Gastroesophageal sphincter (tissue), 3 donors: ENCODE measurements around the gene FBXO11.

Source experiments
- EP300 ChIP-seq: sonication (generic); formaldehyde crosslinking; IDR thresholded peaks from one replicate; pipeline ENCODE4 v1.6.1; 2017; ENCODE audit warnings: antibody characterized with exemption, mild to moderate bottlenecking
- POLR2A ChIP-seq, 2 donors: fragments of 450-650 bp; IDR thresholded peaks; one replicate each; pipeline ENCODE4 v1.6.1; 2017; ENCODE audit warnings: antibody characterized with exemption in 2 of 2, mild to moderate bottlenecking in 2 of 2, moderate library complexity in 1 of 2
- TF ChIP-seq, protein P1 (sequence below), 4 experiments: fragments of 200-600 bp in 2 of 4; fragments of 450-650 bp in 2 of 4; sonication (generic) in 1 of 4; IDR thresholded peaks; one replicate each; pipeline ENCODE4 v1.5.1; 2017 to 2019; ENCODE audit warnings: antibody characterized with exemption in 4 of 4, mild to moderate bottlenecking in 2 of 4, moderate library complexity in 2 of 4

DNA sequence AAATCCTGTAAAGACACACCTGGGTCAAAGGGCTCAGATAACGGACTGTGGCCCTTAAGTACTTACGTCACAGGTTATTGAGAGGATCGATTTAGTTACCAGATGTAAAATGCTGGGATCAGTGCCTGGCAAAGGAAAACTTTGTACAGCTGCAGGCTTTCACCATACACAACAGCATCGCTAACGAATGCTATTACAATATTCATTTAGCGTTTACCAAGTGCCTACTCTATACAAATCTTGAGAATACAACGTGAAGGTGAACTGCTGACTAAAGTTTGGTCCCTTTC is 124.0 kb downstream of the FBXO11 start:
- no peak for TF ChIP-seq POLR2A (IDR thresholded peaks at IDR 0.05)
- TF ChIP-seq, protein P1, sequence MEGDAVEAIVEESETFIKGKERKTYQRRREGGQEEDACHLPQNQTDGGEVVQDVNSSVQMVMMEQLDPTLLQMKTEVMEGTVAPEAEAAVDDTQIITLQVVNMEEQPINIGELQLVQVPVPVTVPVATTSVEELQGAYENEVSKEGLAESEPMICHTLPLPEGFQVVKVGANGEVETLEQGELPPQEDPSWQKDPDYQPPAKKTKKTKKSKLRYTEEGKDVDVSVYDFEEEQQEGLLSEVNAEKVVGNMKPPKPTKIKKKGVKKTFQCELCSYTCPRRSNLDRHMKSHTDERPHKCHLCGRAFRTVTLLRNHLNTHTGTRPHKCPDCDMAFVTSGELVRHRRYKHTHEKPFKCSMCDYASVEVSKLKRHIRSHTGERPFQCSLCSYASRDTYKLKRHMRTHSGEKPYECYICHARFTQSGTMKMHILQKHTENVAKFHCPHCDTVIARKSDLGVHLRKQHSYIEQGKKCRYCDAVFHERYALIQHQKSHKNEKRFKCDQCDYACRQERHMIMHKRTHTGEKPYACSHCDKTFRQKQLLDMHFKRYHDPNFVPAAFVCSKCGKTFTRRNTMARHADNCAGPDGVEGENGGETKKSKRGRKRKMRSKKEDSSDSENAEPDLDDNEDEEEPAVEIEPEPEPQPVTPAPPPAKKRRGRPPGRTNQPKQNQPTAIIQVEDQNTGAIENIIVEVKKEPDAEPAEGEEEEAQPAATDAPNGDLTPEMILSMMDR (IDR thresholded peaks at IDR 0.05) = no peak
- no peak for TF ChIP-seq EP300
